Endothelial cell of umbilical vein (primary cell): Measurements from ENCODE around the gene MYO16. TPM values are rescaled to one million over a fixed set of nuclear protein-coding genes. Genes with fewer than 3 reads are reported as not detected.

ENCODE experiments used
- BruUV-seq: library from RNA; stranded (reverse); fragments of 400-500 nt; replicated peaks from 2 replicates; lab custom pipeline; 2021; lab: Mats Ljungman, UMichigan
- CTCF ChIA-PET: fragments of 300-600, 350-600 bp; sonication (Branson Sonifier 250); formaldehyde crosslinking; loops from one replicate; lab custom pipeline; 2021; ENCODE audit warnings: antibody characterized with exemption, inconsistent platforms; lab: Charles Lee
- POLR2A ChIA-PET: fragments of 300-600, 350-600 bp; sonication (Branson Sonifier 250); formaldehyde crosslinking; loops from one replicate; lab custom pipeline; 2021; ENCODE audit warnings: antibody characterized with exemption, inconsistent platforms; lab: Charles Lee
- DNase-seq: peaks from one replicate; pipeline ENCODE4 v3.0.0-alpha.2; 2011; ENCODE audit warnings: low read depth, low spot score
- FAIRE-seq: peaks from 2 replicates; lab custom pipeline; 2011; peaks lifted over from hg19 to GRCh38; lab: Jason Lieb, UNC
- H2AFZ ChIP-seq: 2 replicates; pipeline ENCODE4 v1.6.0; 2012; ENCODE audit warnings: low read depth, low read length, control low read depth, inconsistent platforms
- H3K27ac ChIP-seq: 2 replicates; pipeline ENCODE4 v1.5.1; 2011; ENCODE audit warnings: low read depth, mild to moderate bottlenecking, control low read depth, low read length, moderate library complexity; ENCODE audit not compliant: insufficient read depth
- H3K27me3 ChIP-seq, 2 experiments: 2 replicates each; pipeline versions ENCODE4 v1.6.0 to v1.6.1; 2011; ENCODE audit warnings: low read length in 2 of 2, mixed read lengths in 1 of 2; ENCODE audit not compliant: control insufficient read depth in 2 of 2, insufficient read depth in 2 of 2
- H3K36me3 ChIP-seq, 2 experiments: 2 replicates in 1 of 2; 3 replicates in 1 of 2; pipeline ENCODE4 v1.5.1; 2011; ENCODE audit warnings: low read length in 2 of 2, mild to moderate bottlenecking in 1 of 2, moderate library complexity in 1 of 2; ENCODE audit not compliant: control insufficient read depth in 2 of 2, insufficient read depth in 2 of 2; ENCODE audit errors: extremely low read depth in 1 of 2
- H3K4me1 ChIP-seq: 3 replicates; pipeline ENCODE4 v1.5.1; 2011; ENCODE audit warnings: mild to moderate bottlenecking, low read length; ENCODE audit not compliant: control insufficient read depth, insufficient read depth; ENCODE audit errors: extremely low read depth
- H3K4me2 ChIP-seq: 2 replicates; pipeline ENCODE4 v1.6.1; 2011; ENCODE audit warnings: low read length, control low read depth, mixed read lengths; ENCODE audit not compliant: insufficient read depth
- H3K4me3 ChIP-seq, 3 experiments: fragments of 200-600 bp in 1 of 3; sonication (generic), shearing (Covaris generic) in 1 of 3; replicated peaks in 1 of 3; 2 replicates each; pipeline ENCODE4 v1.5.1; 2011 to 2016; ENCODE audit warnings: control low read depth in 3 of 3, low read length in 3 of 3, mild to moderate bottlenecking in 2 of 3, inconsistent platforms in 1 of 3, low read depth in 1 of 3, moderate library complexity in 1 of 3; ENCODE audit not compliant: insufficient read depth in 1 of 3
- H3K79me2 ChIP-seq: 2 replicates; pipeline ENCODE4 v1.6.0; 2012; ENCODE audit warnings: low read length, inconsistent platforms; ENCODE audit not compliant: control insufficient read depth, insufficient read depth
- H3K9ac ChIP-seq: replicated peaks from 2 replicates; pipeline ENCODE3; 2011; ENCODE audit warnings: low read length, control low read depth; ENCODE audit not compliant: insufficient read depth; ENCODE audit errors: extremely low read depth
- H3K9me1 ChIP-seq: replicated peaks from 3 replicates; pipeline ENCODE4 v1.6.0; 2011; ENCODE audit warnings: mild to moderate bottlenecking, low read length; ENCODE audit not compliant: control insufficient read depth, insufficient read depth; ENCODE audit errors: extremely low read depth
- H3K9me3 ChIP-seq: replicated peaks from 2 replicates; pipeline ENCODE4 v1.5.1; 2012; ENCODE audit warnings: low read length, inconsistent platforms; ENCODE audit not compliant: control insufficient read depth, insufficient read depth
- H4K20me1 ChIP-seq: replicated peaks from 2 replicates; pipeline ENCODE3; 2011; ENCODE audit warnings: mild to moderate bottlenecking, low read length; ENCODE audit not compliant: control insufficient read depth, insufficient read depth; ENCODE audit errors: extremely low read depth
- CTCF ChIP-seq, 2 donors: IDR thresholded peaks; 1 replicate in 1 of 2; 2 replicates in 1 of 2; pipeline ENCODE4 v1.5.1; 2011; ENCODE audit warnings: low read length in 2 of 2, mild to moderate bottlenecking in 2 of 2, moderate library complexity in 2 of 2, control low read depth in 1 of 2, inconsistent platforms in 1 of 2, low read depth in 1 of 2; ENCODE audit not compliant: insufficient read depth in 1 of 2; ENCODE audit errors: extremely low read depth in 1 of 2
- EZH2 ChIP-seq: IDR thresholded peaks from 2 replicates; pipeline ENCODE4 v1.6.1; 2012; ENCODE audit warnings: borderline replicate concordance, low read depth, mild to moderate bottlenecking, moderate library complexity, low read length, inconsistent platforms; ENCODE audit not compliant: severe bottlenecking
- FOS ChIP-seq: IDR thresholded peaks from 2 replicates; pipeline ENCODE4 v1.6.1; 2011; ENCODE audit warnings: mild to moderate bottlenecking, low read length, moderate library complexity, borderline replicate concordance; ENCODE audit not compliant: insufficient read depth
- GATA2 ChIP-seq: IDR thresholded peaks from 2 replicates; pipeline ENCODE4 v1.7.0; 2011; ENCODE audit warnings: low read depth, mild to moderate bottlenecking, moderate library complexity, mixed read lengths, low read length; ENCODE audit not compliant: insufficient read length, insufficient read depth
- JUN ChIP-seq: IDR thresholded peaks from 2 replicates; pipeline ENCODE4 v1.6.1; 2011; ENCODE audit warnings: borderline replicate concordance, low read depth; ENCODE audit not compliant: insufficient read length, insufficient read depth
- MAX ChIP-seq: IDR thresholded peaks from 2 replicates; pipeline ENCODE4 v1.6.1; 2011; ENCODE audit not compliant: insufficient read depth, insufficient read length
- MYC ChIP-seq: IDR thresholded peaks from one replicate; pipeline ENCODE4 v1.6.1; 2011; ENCODE audit warnings: mild to moderate bottlenecking, low read depth, low read length
- POLR2A ChIP-seq: IDR thresholded peaks from 2 replicates; pipeline ENCODE4 v1.6.1; 2012; ENCODE audit warnings: low read depth, mild to moderate bottlenecking, control low read depth, low read length
- POLR2AphosphoS5 ChIP-seq: IDR thresholded peaks from 2 replicates; pipeline ENCODE4 v1.6.1; 2012; ENCODE audit warnings: low read depth, mild to moderate bottlenecking, control low read depth, low read length, moderate library complexity; ENCODE audit not compliant: insufficient read depth
- dilution Hi-C: fragments of 300-500 bp; cut with MboI; formaldehyde crosslinking; loops from one replicate; pipeline ENCODE4 v1.15.0; 2019; ENCODE audit warnings: low sequenced_read_pairs; ENCODE audit not compliant: extremely low pct_ligation_motif_present
- intact Hi-C: fragments of 100-400 bp; cut with micrococcal nuclease; formaldehyde crosslinking; loops from one replicate; pipeline ENCODE4 v1.10.0; 2022
- polyA plus RNA-seq, 4 experiments: library from polyadenylated mRNA; depleted of rRNA in 3 of 4; stranded (reverse) in 3 of 4; unstranded in 1 of 4; fragments of >200 nt; gene quantifications; 2 replicates each; pipeline versions ENCODE4 v1.2.1 to v1.2.3, GENCODE V29; 2011 to 2012; ENCODE audit warnings: missing spikeins in 1 of 4
- total RNA-seq: library from RNA; stranded (reverse); gene quantifications from 2 replicates; pipeline ENCODE4 v1.2.3, GENCODE V29; 2021

MYO16 gene
- total and polyA plus RNA-seq, 2 donors (not counting 3 experiments of a cell fraction or from before 2014, with no cell fraction given) = 0.03 to 0.04 TPM

- Histone ChIP-seq H3K79me2 (no peaks in the 10 kb centered on the region), H3K4me2 (no peak overlapping the region), H3K4me3 (no peak overlapping the region), H3K9me3 (no peaks in the 10 kb centered on the region), H4K20me1 (no peaks in the 10 kb centered on the region), H3K27me3 (peaks cover 0 to 3% of the 10 kb centered on the region in 2 experiments), H3K36me3 (no peaks in the 10 kb centered on the region), H3K9ac (no peak overlapping the region), H3K9me1 (no peaks in the 10 kb centered on the region), H3K27ac (no peak overlapping the region), H2AFZ (no peak overlapping the region), H3K4me1 (peaks cover 4% of the 10 kb centered on the region)
- POLR2A ChIA-PET = no interaction called here
- intact Hi-C loops = no loop called here
- DNase-seq = no peak
- TF ChIP-seq JUN = no peak
- TF ChIP-seq FOS = no peak
- no peak for TF ChIP-seq CTCF (IDR thresholded peaks at IDR 0.05; ENCODE audit: extremely low read depth in 1 of 2, insufficient read depth in 1 of 2, low read depth in 1 of 2, low read length in 2 of 2)
- TF ChIP-seq MAX = no peak
- TF ChIP-seq POLR2AphosphoS5 = no peak
- no peak for TF ChIP-seq POLR2A
- TF ChIP-seq EZH2 = no peak
- no peak for TF ChIP-seq MYC
- TF ChIP-seq GATA2 = no peak
- BruUV-seq = no TSS peak
- CTCF ChIA-PET = interaction anchor here (1.0 kb wide), 1 partner anchor 9 kb away, joined by 3 read pairs; no protein-coding TSS in a partner anchor
- FAIRE-seq = no peak
- dilution Hi-C loops = no loop called here
Observed at GRCh38 chr13:108924134-108924533, 294.7 kb downstream of the MYO16 start.
